NCI-H460 (cell line): Measurements from ENCODE around the gene IGSF1. TPM values are rescaled to one million over a fixed set of nuclear protein-coding genes. Genes with fewer than 3 reads are reported as not detected.
"Not testable (repeated sequence)": the region's sequence is repeated elsewhere in the genome, so short reads cannot be mapped to it uniquely, and the experiment has no call there.

Experiments
- DNase-seq: peaks from one replicate; pipeline ENCODE4 v3.0.0-alpha.2; 2016; ENCODE audit warnings: low read depth; ENCODE audit errors: extremely low read depth
- total RNA-seq: library from RNA; depleted of rRNA; stranded (reverse); fragments of >200 nt; shearing (Covaris generic); gene quantifications from 2 replicates; pipeline ENCODE4 v1.2.3, GENCODE V29; 2014; rRNA removed

The IGSF1 gene
- total RNA-seq, 1 experiment from 2014 or later = 0.67 TPM

DNA sequence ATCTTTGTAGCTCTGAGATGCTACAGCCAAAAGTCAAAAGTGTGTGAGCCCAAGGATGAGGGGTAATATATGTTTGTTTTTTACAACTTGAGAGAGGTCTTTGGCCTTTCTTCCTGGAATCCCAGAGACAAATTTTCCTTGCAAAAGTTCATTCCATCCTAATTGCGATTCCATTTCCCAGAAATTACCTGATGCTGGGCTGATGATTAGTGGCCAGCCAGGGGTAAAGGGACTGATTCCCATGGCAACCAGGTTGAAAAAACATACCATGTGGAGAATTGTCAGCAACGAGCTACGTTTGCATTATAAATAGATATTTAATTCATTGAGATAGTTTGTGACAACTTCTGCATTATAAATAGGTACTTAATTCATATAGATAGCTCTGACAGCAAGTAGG, 17.8 kb downstream of the IGSF1 start:
- no peak for DNase-seq

DNA sequence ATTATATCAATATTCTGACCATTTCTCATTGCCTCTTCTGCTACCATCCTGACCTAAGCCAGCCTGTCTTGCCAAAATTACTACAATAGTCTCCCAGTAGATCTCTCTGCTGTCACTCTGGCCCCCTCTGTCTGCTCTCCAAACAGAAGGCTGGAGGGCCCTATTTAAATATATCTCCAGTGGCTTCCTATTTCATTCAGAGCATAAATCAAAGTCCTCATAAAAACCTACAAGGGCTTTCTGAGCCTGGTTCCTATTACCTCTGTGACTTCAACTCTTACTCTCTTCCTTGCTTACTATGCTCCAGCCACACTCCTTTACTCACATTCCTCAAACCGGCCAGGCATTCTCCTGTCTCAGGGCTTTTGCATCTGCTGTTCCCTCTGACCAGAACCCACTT, 19.0 kb downstream of the IGSF1 start:
- no peak for DNase-seq

- DNase-seq = no peak
Measured at GRCh38 chrX:131264665-131265064, 24.4 kb downstream of the IGSF1 start.

DNA sequence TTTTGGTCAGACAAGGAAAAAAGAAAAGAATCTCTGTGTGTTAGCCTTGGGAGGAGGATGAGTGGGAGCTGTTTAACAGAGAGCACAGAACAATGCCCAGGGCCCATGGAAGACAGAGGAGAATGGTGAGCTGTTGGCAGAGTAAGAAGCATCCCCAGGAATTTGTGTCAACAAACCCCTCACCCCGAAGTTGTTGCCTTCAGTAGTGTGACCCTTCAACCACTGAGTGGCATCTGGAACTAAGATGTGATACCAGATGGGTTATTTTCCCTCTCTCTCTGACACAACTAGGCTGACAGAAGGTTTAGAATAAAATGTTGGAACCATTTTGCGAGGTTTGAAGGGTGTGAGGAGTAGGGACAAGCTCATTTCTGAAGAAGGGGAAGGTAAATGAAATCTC, 25.1 kb downstream of the IGSF1 start:
- DNase-seq = no peak

- DNase-seq = peak; percentile 16
Measured at GRCh38 chrX:131262738-131263679, 26.1 kb downstream of the IGSF1 start.

GRCh38 chrX:131262200-131262599, 26.9 kb downstream of the IGSF1 start:
- DNase-seq = no peak

- no peak for DNase-seq
Measured at GRCh38 chrX:131257367-131257766, 31.7 kb downstream of the IGSF1 start.

GRCh38 chrX:131250984-131251738, 37.9 kb downstream of the IGSF1 start:
- not testable (repeated sequence) for DNase-seq

- no peak for DNase-seq
Measured at GRCh38 chrX:131239057-131239456, 50.0 kb downstream of the IGSF1 start.

DNA sequence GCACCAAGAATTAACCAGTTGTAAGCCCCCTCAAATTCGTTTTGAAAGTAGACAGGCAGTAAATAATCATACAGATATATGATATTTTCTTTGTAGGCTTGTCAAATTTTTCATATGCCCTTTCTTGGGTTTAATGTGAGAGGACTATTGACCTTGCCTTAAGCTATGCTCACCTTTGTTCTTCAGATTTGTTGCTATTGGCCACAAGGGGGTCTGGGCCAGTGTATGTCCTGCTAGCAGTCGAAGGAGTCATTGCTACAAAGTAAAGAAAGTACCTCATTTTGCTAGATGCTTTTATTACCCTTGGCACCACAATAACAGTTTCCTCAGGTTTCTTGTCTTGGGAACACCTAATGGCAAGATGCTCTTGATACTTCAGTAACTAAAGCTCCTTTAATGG, 51.7 kb downstream of the IGSF1 start:
- DNase-seq = no peak

GRCh38 chrX:131235768-131236545, 53.1 kb downstream of the IGSF1 start:
- DNase-seq = no peak

DNA sequence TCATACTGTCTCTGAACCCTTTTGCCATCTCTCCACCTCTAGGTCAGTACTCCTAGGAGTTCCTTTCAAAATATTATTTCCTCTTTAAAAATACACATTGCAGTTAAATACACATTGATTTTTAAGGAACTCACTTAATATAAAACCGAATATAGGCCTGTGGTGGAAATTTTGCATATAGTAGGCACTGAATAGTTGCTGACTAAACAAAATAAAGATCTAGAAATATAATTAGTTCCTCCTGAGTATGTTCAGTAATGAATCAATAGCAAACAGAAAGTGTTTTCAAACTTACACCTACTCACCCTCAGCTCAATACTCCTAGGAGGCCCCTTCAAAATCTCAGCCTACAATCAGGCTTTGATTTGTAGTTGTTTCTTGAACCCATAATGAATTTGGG, 61.5 kb downstream of the IGSF1 start:
- DNase-seq = no peak

- no peak for DNase-seq
Measured at GRCh38 chrX:131226591-131226990, 62.5 kb downstream of the IGSF1 start.

DNA sequence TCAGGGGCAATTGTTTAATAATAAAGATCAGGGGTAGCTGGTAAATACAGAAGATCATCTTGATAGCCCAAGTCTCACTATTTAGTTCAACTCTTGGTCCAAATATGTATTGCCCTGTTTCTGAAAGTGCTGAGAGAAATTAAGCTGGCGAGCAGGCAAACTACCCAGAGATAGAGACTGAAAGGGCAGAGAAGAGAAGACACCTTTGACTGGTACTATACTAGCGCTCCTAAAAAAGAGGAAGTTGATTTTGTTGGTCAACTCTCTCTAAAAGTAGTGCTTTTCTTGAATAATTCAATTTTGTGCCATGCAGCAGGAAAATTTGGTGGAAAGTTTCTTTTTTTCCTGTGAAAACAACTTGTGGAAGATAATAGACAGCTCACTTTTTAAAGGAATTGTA, 64.0 kb downstream of the IGSF1 start:
- DNase-seq = no peak

Other genes with a start within 250 kb of the IGSF1 start
- not detected in 2 replicates for gene ARHGAP36, start 231.0 kb downstream of the IGSF1 start, total RNA-seq